Right lobe of liver (tissue), 6 donors: Measurements from ENCODE around the gene NETO1. TPM values are rescaled to one million over a fixed set of nuclear protein-coding genes. Genes with fewer than 3 reads are reported as not detected.

Experiments used
- ATAC-seq, 4 donors: fragments of 200-7000 bp; cut with Tn5 transposase; one replicate each; pipeline ENCODE4 v1.9.1; 2020; ENCODE audit warnings: mild to moderate bottlenecking in 4 of 4, moderate library complexity in 4 of 4
- DNase-seq, 3 donors: peaks; one replicate each; pipeline ENCODE4 v3.0.0-alpha.2; 2020
- H3K27ac ChIP-seq, 3 donors: fragments of 200-600 bp; one replicate each; pipeline ENCODE4 v1.8.0; 2022
- H3K27me3 ChIP-seq, 2 donors: fragments of 200-600 bp; one replicate each; pipeline ENCODE4 v1.8.0; 2022
- H3K36me3 ChIP-seq, 4 donors: fragments of 200-600 bp; sonication (generic) in 1 of 4; one replicate each; pipeline versions ENCODE4 v1.5.1 to v1.8.0; 2017 to 2022; ENCODE audit warnings: control low read depth in 1 of 4
- H3K4me1 ChIP-seq, 4 donors: fragments of 200-600 bp; sonication (generic) in 1 of 4; one replicate each; pipeline versions ENCODE4 v1.5.1 to v1.8.0; 2017 to 2022; ENCODE audit warnings: control low read depth in 1 of 4
- H3K4me3 ChIP-seq, 3 donors: fragments of 200-600 bp; one replicate each; pipeline ENCODE4 v1.8.0; 2022
- H3K9me3 ChIP-seq, 4 donors: fragments of 200-600 bp; sonication (generic) in 1 of 4; one replicate each; pipeline versions ENCODE4 v1.5.1 to v1.8.0; 2017 to 2022; ENCODE audit warnings: control low read depth in 1 of 4
- CTCF ChIP-seq, 4 donors: fragments of 200-600 bp in 3 of 4; fragments of 450-650 bp in 1 of 4; IDR thresholded peaks; one replicate each; pipeline versions ENCODE4 v1.5.1 to v1.8.0; 2016 to 2022; ENCODE audit warnings: antibody characterized with exemption in 4 of 4, mild to moderate bottlenecking in 2 of 4
- POLR2A ChIP-seq: fragments of 450-650 bp; IDR thresholded peaks from one replicate; pipeline ENCODE4 v1.6.1; 2017; ENCODE audit warnings: antibody characterized with exemption, mild to moderate bottlenecking
- WGBS: methylation state at CpG from one replicate; pipeline ENCODE4 v1.1.6; 2018; ENCODE audit warnings: low coverage, low lambda C conversion rate; ENCODE audit not compliant: insufficient coverage; ENCODE audit errors: missing lambda C conversion rate; 5-methylcytosine and 5-hydroxymethylcytosine counted together
- intact Hi-C, 2 donors: fragments of 100-400 bp; cut with DNase I; formaldehyde crosslinking; loops; one replicate each; pipeline versions ENCODE4 v1.11.2 to v1.14.1; 2022
- microRNA-seq, 2 donors: library from miRNA; unstranded; fragments of <30 nt; microRNA quantifications; one replicate each; pipeline ENCODE4, GENCODE V29; 2019 to 2020
- small RNA-seq, 2 experiments: library from RNA; depleted of rRNA; stranded (forward); fragments of <200 nt; gene quantifications; one replicate each; pipeline ENCODE3, GENCODE V24; 2016
- total RNA-seq, 6 experiments: library from RNA; depleted of rRNA in 2 of 6; stranded (reverse); fragments of >200 nt in 2 of 6; fragmentation: NEBNext Ultra II Directional in 3 of 6; extraction: Animal tissue kit (Norgen Biotek cat#: 25700) in 3 of 6; gene quantifications; one replicate each; pipeline versions ENCODE4 v1.1.0 to v1.2.4, GENCODE V29; 2016 to 2023
- donor health status: DM: no; HTN: yes; CAD: no.
- donor health status: DM: no; HTN: no; CAD: no.
- donor health status: DM: no; HTN: no; CAD: no.
- donor health status: DM: no; HTN: yes; CAD: no.
- donor health status: DM: no; HTN: yes; CAD: no.

NETO1 gene
- total RNA-seq, 6 experiments from 2014 or later = not detected

GRCh38 chr18:72700961-72701710, 166.7 kb downstream of the NETO1 start:
- Histone ChIP-seq H3K27me3 (no peaks in the 10 kb centered on the region), H3K4me3 (no peak overlapping the region), H3K9me3 (no peaks in the 10 kb centered on the region), H3K36me3 (no peaks in the 10 kb centered on the region), H3K27ac (no peak overlapping the region), H3K4me1 (no peaks in the 10 kb centered on the region)
- no peak for DNase-seq
- intact Hi-C loops = no loop called here
- ATAC-seq = no peak
- WGBS = 10% methylated on average over 1 of the region's 1 CpG
- TF ChIP-seq POLR2A (no peak), CTCF (IDR thresholded peaks at IDR 0.05) (peak; percentile 7 to 36 (median 21))

GRCh38 chr18:72697706-72698105, 170.1 kb downstream of the NETO1 start:
- Histone ChIP-seq H3K27ac (no peak overlapping the region), H3K36me3 (no peaks in the 10 kb centered on the region), H3K4me1 (no peaks in the 10 kb centered on the region), H3K9me3 (no peaks in the 10 kb centered on the region), H3K27me3 (no peaks in the 10 kb centered on the region), H3K4me3 (no peak overlapping the region)
- ATAC-seq (no peak), DNase-seq (no peak)
- intact Hi-C loops = no loop called here
- WGBS = 43% methylated on average over 6 of the region's 6 CpGs
- TF ChIP-seq CTCF (IDR thresholded peaks at IDR 0.05) = no peak
- TF ChIP-seq POLR2A = no peak

GRCh38 chr18:72692595-72692994, 175.2 kb downstream of the NETO1 start:
- intact Hi-C loops = no loop called here
- no peak for ATAC-seq
- no peak overlapping the region for H3K4me3 ChIP-seq
- no peaks in the 10 kb centered on the region for H3K27me3 ChIP-seq
- H3K4me1 ChIP-seq = no peaks in the 10 kb centered on the region
- no peaks in the 10 kb centered on the region for H3K36me3 ChIP-seq
- WGBS = no CpG with 5 or more reads among the region's 8 CpGs
- no peaks in the 10 kb centered on the region for H3K9me3 ChIP-seq
- H3K27ac ChIP-seq = no peak overlapping the region
- TF ChIP-seq CTCF (IDR thresholded peaks at IDR 0.05) (no peak), POLR2A (no peak)
- no peak for DNase-seq

Small RNAs within 50 kb of the gene (microRNA-seq; reads per million reads assigned to microRNA genes)
- gene MIR548AV = 0 reads per million in 2 donors

Small RNAs within 50 kb of the gene (small RNA-seq; reads per million reads assigned to genes)
- gene MIR548AV = 0 reads per million in 2 experiments
- gene RNA5SP460 = 60.1 to 120 reads per million in 2 experiments
